Fibroblast of pulmonary artery (primary cell): ENCODE measurements around the gene ULK2.
A peak's percentile ranks its signal among the peaks of the same experiment; 100 is the strongest.

Experiments
- DNase-seq: peaks from one replicate; pipeline ENCODE4 v3.0.0-alpha.2; 2010; ENCODE audit warnings: low read depth
- H3K4me3 ChIP-seq: replicated peaks from 2 replicates; pipeline ENCODE4 v1.5.1; 2011; ENCODE audit warnings: low read depth, mild to moderate bottlenecking, control low read depth, low read length, moderate library complexity
- CTCF ChIP-seq: IDR thresholded peaks from 2 replicates; pipeline ENCODE4 v1.5.1; 2011; ENCODE audit warnings: mild to moderate bottlenecking, control low read depth, low read length, inconsistent platforms; ENCODE audit errors: missing control alignments

ULK2 gene

GRCh38 chr17:19867329-19868078, at the start of gene ULK2:
Gene ULK2 (minus strand): TSS chr17:19867936. CDS start chr17:19867417, 519 bp downstream.
- peak within 1 kb of the TSS; percentile 69 for H3K4me3 ChIP-seq
- DNase-seq = peak; percentile 77
- TF ChIP-seq CTCF = no peak

GRCh38 chr17:19915245-19915978, 47.7 kb upstream of the ULK2 start:
- no peak for DNase-seq
- no peak overlapping the region for H3K4me3 ChIP-seq
- no peak for TF ChIP-seq CTCF

GRCh38 chr17:19911033-19911432, 43.3 kb upstream of the ULK2 start:
- no peak for DNase-seq
- H3K4me3 ChIP-seq = no peak overlapping the region
- no peak for TF ChIP-seq CTCF

GRCh38 chr17:19909139-19909538, 41.4 kb upstream of the ULK2 start:
- TF ChIP-seq CTCF = no peak
- no peak for DNase-seq
- no peak overlapping the region for H3K4me3 ChIP-seq

- DNase-seq = no peak
- no peak overlapping the region for H3K4me3 ChIP-seq
- no peak for TF ChIP-seq CTCF
Measured at GRCh38 chr17:19905502-19905901, 37.8 kb upstream of the ULK2 start.

- no peak overlapping the region for H3K4me3 ChIP-seq
- DNase-seq = no peak
- TF ChIP-seq CTCF = no peak
Measured at GRCh38 chr17:19904924-19905323, 37.2 kb upstream of the ULK2 start.

GRCh38 chr17:19904412-19904811, 36.7 kb upstream of the ULK2 start:
- no peak overlapping the region for H3K4me3 ChIP-seq
- no peak for TF ChIP-seq CTCF
- DNase-seq = peak; percentile 29
